Nephron (organoid): ENCODE data around the gene KIF26B.

Source experiments
- H3K27ac Mint-ChIP-seq, 3 experiments: 2 replicates each; pipeline ENCODE4 v1.8.0; 2020; ENCODE audit warnings: mixed read lengths in 3 of 3, mild to moderate bottlenecking in 2 of 3, moderate library complexity in 1 of 3
- H3K27me3 Mint-ChIP-seq: 2 replicates; pipeline ENCODE4 v1.8.0; 2021; ENCODE audit warnings: low read depth, mild to moderate bottlenecking, moderate library complexity, mixed read lengths
- H3K36me3 Mint-ChIP-seq: 2 replicates; pipeline ENCODE4 v1.8.0; 2020; ENCODE audit warnings: low read depth, mixed read lengths
- H3K4me1 Mint-ChIP-seq: 2 replicates; pipeline ENCODE4 v1.8.0; 2020; ENCODE audit warnings: mixed read lengths
- H3K4me3 Mint-ChIP-seq, 3 experiments: 2 replicates each; pipeline ENCODE4 v1.8.0; 2020; ENCODE audit warnings: mild to moderate bottlenecking in 3 of 3, mixed read lengths in 3 of 3, moderate library complexity in 2 of 3
- H3K9me3 Mint-ChIP-seq: 2 replicates; pipeline ENCODE4 v1.8.0; 2020; ENCODE audit warnings: mixed read lengths
- CTCF ChIP-seq, 3 experiments: fragments of 200-600 bp; sonication (generic); IDR thresholded peaks; one replicate each; pipeline ENCODE4 v1.5.0; 2021; ENCODE audit warnings: antibody characterized with exemption in 3 of 3; ENCODE audit not compliant: unreplicated experiment in 3 of 3

Gene KIF26B

GRCh38 chr1:245270063-245270462 lies 115.3 kb downstream of the KIF26B start:
- no peak overlapping the region for H3K4me3 Mint-ChIP-seq
- H3K27ac Mint-ChIP-seq = no peak overlapping the region
- H3K4me1 Mint-ChIP-seq = peaks cover 11% of the 10 kb centered on the region
- peaks cover 28% of the 10 kb centered on the region for H3K36me3 Mint-ChIP-seq
- TF ChIP-seq CTCF (IDR thresholded peaks at IDR 0.05; ENCODE audit: unreplicated experiment in 3 of 3) = no peak
- H3K9me3 Mint-ChIP-seq = peaks cover 17% of the 10 kb centered on the region
- H3K27me3 Mint-ChIP-seq = no peaks in the 10 kb centered on the region

- no peak overlapping the region for H3K27ac Mint-ChIP-seq
- H3K4me3 Mint-ChIP-seq = no peak overlapping the region
Observed at GRCh38 chr1:245270972-245271371, 116.2 kb downstream of the KIF26B start.

GRCh38 chr1:245272676-245273075 lies 117.9 kb downstream of the KIF26B start:
- Mint-ChIP-seq H3K27ac (no peak overlapping the region), H3K9me3 (peaks cover 17% of the 10 kb centered on the region), H3K4me3 (no peak overlapping the region), H3K27me3 (no peaks in the 10 kb centered on the region), H3K4me1 (peaks cover 6% of the 10 kb centered on the region), H3K36me3 (peaks cover 31% of the 10 kb centered on the region)
- no peak for TF ChIP-seq CTCF (IDR thresholded peaks at IDR 0.05; ENCODE audit: unreplicated experiment in 3 of 3)

More at GRCh38 chr1:245270972-245271371, 116.2 kb downstream of the KIF26B start:
- H3K9me3 Mint-ChIP-seq = peaks cover 17% of the 10 kb centered on the region
- no peak for TF ChIP-seq CTCF (IDR thresholded peaks at IDR 0.05; ENCODE audit: unreplicated experiment in 3 of 3)
- H3K36me3 Mint-ChIP-seq = peaks cover 31% of the 10 kb centered on the region
- peaks cover 11% of the 10 kb centered on the region for H3K4me1 Mint-ChIP-seq
- no peaks in the 10 kb centered on the region for H3K27me3 Mint-ChIP-seq

- no peak for TF ChIP-seq CTCF (IDR thresholded peaks at IDR 0.05; ENCODE audit: unreplicated experiment in 3 of 3)
- Mint-ChIP-seq H3K4me3 (no peak overlapping the region), H3K27me3 (no peaks in the 10 kb centered on the region), H3K36me3 (peaks cover 24% of the 10 kb centered on the region), H3K9me3 (peaks cover 9% of the 10 kb centered on the region), H3K4me1 (peaks cover 20% of the 10 kb centered on the region), H3K27ac (no peak overlapping the region)
Observed at GRCh38 chr1:245276445-245276844, 121.7 kb downstream of the KIF26B start.

GRCh38 chr1:245277276-245277675 lies 122.5 kb downstream of the KIF26B start:
- no peaks in the 10 kb centered on the region for H3K27me3 Mint-ChIP-seq
- no peak overlapping the region for H3K4me3 Mint-ChIP-seq
- peaks cover 20% of the 10 kb centered on the region for H3K4me1 Mint-ChIP-seq
- peaks cover 27% of the 10 kb centered on the region for H3K36me3 Mint-ChIP-seq
- H3K27ac Mint-ChIP-seq = no peak overlapping the region
- peaks cover 3% of the 10 kb centered on the region for H3K9me3 Mint-ChIP-seq
- no peak for TF ChIP-seq CTCF (IDR thresholded peaks at IDR 0.05; ENCODE audit: unreplicated experiment in 3 of 3)

- no peak for TF ChIP-seq CTCF (IDR thresholded peaks at IDR 0.05; ENCODE audit: unreplicated experiment in 3 of 3)
- peaks cover 10% of the 10 kb centered on the region for H3K9me3 Mint-ChIP-seq
- no peaks in the 10 kb centered on the region for H3K27me3 Mint-ChIP-seq
- peak overlapping the region in 1 of 3 experiments; percentile 4 for H3K27ac Mint-ChIP-seq
- H3K4me1 Mint-ChIP-seq = peaks cover 20% of the 10 kb centered on the region
- H3K36me3 Mint-ChIP-seq = peaks cover 30% of the 10 kb centered on the region
- no peak overlapping the region for H3K4me3 Mint-ChIP-seq
Observed at GRCh38 chr1:245278846-245279245, 124.1 kb downstream of the KIF26B start.
